NCI-H2227 (cell line): ENCODE data around the gene GALNT12.

Experiments used
- DNase-seq: peaks from one replicate; lab custom pipeline; 2025; ENCODE audit not compliant: unreplicated experiment; lab: John Stamatoyannopoulos, UW

GALNT12 gene

DNA sequence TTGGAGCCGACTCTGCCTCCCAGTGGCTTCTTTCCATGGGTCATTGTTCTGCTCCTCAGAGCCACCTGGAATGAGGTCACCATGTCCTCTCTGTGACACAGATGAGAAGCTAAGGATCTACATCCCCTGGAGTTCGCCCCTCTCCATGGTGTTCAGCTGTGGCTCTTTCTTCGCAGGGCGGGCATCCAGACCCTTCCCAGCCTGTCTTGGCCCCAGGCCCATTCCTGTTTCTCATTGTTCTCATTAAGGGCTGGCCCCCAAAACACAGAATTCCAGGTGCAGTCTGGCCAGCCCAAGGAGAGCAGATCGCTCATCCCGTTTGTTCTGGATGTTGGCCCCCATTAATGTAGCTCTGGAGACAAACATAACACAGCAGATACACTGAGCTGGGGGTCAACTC is 69.8 kb downstream of the GALNT12 start:
- DNase-seq, result no peak

DNA sequence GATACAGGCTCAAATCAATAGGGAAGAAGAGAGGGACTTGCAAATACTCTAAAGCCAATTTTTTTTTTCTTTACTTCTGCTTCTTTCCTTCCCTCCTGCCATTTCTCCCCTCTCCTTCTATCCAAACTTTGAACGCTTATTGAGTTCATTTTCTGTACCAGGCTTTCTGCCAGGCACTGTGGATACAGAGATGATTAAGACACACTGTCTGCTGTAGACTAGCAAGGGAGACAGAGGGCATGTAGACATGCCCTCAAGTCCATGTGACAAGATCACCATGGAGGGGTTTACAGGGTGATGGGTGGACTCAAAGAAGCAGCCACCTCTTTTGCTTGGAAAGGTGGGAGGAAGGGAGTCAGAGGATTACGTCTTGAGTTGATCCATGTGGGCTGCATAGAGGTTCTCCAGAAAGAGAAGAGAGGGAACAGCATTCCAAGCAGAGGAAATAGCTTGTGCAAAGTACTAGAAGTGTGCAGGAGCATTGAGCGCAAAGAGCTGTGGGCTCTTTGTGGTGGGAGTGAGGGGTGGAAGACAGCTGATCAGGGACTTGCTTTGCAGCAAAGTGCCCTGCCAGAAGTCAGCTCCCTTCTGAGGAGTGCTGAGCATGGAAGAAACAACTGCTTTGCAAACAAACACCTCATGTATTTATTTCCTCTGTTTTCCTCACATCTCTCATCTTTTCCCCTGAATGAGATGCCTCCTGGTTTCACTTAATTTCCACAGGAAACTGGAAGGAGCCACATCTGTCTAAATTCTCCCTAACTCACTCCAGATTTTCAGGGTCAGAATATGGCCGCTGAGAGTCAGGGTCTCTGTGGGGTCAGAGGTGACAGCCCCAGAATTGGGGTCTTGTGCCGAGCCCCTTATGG is 71.9 kb downstream of the GALNT12 start:
- no peak for DNase-seq

DNA sequence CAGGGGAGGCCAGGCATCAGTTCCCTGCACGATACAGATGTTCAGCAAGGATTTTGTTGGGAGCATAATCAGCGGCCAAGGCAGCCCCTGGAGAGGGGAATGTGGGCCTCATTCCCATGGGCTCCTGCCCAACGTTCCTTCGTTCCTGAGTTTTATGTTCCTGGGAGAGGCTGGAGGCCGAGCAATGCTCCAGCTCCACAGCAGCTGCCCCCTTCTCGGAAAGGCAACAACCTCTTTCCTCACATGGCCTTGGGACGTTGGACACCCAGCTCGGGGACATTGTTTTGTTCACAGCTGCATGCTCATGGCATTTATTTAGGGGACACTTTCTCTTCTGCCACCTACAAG is 72.5 kb downstream of the GALNT12 start:
- DNase-seq, result no peak

DNA sequence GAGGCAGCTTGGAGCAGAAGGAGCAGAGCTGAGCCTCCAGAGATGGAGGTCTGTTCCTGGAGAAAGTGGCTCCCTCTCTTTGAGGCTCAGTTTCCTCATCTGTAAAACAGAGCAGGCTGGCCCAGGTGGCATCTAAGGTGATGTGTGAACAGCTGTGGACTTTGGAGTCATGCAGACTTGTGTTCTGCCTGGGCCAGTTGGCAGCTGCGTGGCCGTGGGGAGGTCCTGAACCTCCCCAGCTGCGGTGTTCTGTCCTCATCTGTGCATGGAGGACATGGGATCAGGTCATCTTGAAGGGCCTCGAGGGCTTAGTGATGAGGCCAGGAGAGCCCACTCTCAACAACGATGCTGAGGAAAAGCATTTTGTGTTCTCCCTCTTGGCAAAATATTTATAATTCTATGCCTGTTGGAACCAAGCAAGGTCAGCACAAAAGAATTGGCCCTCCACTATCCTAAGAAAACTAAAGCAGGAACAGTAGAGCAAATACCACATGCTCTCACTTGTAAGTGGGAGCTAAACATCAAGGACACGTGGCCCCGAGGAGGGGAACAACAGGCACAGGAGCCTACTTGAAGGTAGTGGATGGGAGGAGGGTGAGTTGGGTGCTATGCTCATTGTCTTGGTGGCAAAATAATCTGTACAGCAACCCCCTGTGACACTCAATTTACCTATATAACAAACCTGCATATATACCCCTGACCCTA is 73.0 kb downstream of the GALNT12 start:
- DNase-seq, result no peak

DNA sequence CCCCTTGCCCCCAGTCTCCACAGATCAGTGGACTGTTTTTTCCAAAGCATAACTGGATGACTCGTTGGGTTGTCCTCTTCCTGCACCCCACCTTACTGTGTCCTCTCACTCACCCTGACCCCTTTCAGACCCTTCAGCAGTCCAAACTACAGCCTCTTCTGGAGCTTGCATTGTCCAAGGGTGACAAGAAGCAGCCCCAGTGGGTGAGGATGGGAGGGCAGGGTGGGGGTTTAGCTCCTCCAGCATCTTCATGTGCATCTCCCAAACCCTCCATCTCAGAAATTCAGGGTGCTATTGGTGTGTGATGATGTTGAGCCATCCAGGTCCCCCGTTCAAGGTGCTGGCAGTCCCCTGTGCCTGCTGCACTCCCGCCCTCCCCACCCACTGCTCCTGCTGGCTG is 73.9 kb downstream of the GALNT12 start:
- DNase-seq, result no peak

DNA sequence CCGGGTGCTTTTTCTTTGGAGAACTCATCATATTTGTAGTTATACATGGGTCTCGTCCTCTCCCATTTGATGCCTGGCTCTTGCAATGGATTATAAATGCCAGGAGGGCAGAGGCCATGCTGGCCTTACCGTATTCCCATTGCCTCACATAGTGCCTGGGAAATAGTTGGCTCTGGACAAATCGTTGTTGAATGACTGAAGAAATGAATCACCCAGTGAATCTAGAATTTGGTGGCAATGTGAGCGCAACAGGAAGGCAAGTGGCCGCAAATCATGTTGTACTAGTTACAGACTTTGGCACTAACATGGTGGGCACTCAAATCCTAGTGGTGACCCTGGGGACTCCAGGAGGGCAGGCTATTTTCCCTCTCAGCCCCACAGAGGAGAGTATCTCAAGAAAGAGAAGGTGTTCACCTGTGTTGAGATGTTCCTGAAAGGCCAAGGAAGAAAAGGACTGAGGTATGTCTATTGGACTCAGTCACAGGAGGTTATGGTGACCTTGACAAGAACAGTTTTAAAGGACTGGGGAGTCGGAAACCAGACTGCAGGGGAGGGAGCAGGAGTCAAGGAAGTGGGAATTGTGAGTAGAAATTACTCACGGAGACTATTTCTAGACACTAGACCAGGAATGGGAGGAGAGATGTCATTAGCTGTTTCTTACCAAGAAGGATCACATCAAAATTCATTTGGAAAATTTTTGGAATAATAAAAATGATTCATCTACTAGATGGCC is 74.5 kb downstream of the GALNT12 start:
- DNase-seq, result no peak

DNA sequence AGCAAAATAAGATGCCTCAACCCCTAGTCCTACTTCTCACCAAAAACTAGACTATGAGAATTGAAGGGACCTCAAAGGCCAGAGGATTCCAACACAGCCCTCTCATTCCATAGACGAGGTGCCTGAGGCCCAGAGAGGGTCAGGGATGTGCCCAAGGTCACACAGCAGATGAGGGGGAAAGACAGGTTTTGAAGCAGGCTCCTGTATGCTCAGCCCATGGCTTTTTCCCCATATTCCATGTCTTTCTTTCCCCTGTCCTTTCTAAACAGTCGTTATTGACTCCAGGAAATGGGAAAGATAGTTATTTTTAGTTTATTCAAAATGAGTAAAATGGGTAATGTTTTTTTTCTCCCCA is 75.1 kb downstream of the GALNT12 start:
- DNase-seq, result no peak

DNA sequence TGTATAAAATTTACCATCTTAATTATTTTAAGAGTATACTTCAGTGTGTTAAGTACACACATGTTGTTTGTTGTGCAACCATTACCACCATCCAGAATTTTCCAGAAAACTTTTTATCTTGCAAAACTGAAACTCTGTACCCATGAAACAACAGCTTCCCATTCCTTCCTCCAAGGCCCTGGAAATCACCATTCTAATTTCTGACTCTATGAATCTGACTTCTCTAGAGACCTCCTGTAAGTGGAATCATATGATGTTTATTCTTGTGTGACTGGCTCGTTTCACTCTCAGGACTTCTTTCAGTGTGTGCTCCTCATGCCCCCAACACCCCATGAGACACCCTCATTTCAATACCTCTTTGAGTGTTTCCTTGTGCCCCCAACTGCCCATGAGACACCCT is 75.8 kb downstream of the GALNT12 start:
- DNase-seq, result no peak

DNA sequence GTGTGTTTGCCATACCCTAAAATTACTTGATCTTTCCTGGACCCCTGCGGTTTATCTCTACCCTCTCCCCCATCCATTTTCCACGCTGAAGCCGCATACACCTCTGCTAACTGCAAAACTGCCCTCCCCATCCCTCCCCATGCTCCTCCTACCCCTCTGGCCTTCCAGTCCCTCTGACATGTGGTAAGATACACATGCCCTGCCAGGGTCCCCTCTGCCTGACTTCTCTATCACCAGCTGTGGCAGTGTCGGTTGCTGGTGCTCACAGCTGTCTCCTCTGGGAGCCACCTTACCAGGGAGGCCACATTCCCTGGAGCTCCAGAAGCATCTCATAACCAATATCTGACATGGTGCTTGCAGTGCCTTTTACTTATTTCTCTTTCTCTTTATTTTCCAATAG is 77.4 kb downstream of the GALNT12 start:
- no peak for DNase-seq

DNA sequence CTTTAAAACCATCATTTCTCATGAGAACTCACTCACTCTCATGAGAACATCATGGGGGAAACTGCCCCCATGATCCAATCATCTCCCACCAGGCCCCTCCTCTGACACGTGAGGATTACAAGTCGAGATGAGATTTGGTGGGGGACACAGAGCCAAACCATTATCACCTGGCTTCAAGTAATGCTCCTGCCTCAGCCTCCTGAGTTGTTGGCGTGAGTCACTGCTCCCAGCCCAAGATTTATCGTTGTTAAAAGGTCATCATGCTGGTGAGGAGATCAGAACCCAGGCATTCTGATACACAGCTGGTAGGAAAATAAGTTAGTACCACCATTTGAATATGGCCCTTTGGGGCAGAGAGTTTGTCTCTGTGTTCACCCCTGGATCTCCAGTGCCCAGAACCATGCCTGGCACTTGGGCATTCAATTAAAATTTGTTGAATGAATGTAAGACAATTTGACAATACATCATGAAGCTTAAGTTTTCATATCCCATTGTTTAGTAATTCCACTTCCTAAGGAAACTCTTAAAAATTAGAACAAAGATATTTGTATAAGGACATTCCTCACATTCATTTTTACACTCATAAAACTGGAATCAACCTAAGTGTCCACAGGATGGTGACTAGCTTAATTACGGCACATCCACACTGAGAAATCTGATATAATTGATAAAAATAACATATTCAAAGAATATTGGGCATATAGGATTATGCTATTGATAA is 78.3 kb downstream of the GALNT12 start:
- DNase-seq, result no peak

DNA sequence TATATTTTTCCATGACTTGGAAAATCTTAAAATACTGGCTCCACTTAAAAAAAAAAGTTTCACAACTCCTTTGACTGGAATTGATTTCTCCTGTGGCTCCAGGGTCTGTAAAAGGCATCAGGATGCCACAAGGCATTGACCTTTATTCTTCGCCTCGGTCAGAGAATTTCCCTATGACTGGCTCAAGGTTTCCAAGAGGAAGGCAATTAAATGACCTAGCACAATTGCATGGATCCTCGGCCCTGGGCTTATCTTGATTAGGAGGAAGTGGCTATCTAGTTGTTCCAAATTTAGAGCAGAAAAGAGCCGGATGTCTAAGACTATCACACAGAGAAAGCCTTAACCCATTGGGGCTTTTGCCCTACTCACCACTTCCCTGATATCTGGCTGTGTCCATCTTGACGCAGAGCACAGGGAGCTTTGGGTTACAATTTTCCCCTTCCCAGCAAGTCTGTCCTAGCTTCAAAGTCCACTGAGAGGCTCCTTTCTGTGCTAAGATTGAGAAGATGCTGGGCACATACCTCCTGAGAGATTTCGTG is 79.3 kb downstream of the GALNT12 start:
- DNase-seq, result no peak

DNA sequence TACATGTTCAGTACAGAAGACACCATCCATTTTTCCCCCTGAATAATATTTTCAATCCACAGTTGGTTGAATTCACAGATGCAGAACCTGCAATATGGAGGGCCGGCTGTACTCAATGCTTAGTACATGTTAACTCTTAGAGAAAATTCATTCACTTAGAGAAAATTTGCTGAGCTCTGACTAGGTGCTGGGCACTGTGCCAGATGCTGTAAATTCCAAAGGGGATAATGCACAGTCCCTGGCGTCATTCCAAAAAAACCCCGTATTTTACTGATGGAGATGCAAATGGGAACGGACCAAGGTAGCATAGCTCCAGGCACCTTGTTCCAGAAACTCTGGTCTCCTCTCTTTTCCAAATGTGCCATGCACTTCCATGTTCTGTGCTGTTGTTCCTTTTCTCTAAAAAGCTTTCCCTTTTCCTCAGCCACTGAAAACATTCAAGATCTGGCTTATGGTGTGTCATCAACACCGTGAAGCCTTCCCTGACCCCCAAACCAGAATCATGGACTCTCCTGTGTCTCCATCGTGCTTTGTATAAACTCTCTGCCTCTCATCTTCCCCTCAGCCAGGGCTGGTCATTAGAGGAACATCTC is 80.5 kb downstream of the GALNT12 start:
- DNase-seq, result peak; percentile 34

DNA sequence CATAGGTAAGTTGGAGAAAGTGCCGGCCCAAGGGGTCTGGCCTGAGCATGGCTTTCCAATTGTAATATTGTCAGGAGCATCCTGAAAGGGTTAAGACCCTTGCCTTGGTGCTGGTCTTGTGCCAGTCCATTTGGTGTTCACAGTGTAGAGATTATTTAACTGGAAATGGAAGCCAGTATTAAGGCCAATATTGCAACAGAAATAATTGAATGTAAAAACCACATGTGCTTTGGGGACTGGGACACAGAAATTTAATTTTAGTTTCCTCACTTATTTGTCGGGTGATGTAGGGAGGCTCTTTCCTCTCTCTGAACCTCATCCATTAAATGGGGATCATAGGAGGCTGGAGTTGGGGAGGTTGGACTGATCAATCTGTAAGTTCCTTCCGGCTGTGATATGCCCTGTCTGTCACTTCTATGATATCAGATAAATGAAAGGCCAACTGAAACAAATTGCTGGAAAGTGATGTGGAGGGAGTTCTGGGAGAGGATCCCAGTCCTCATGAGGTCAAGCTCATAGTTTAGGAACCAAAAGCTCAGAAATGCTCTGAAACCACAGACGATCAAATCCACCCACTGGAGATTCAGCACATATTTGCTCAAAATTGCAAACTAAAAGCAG is 81.4 kb downstream of the GALNT12 start:
- DNase-seq, result no peak

DNA sequence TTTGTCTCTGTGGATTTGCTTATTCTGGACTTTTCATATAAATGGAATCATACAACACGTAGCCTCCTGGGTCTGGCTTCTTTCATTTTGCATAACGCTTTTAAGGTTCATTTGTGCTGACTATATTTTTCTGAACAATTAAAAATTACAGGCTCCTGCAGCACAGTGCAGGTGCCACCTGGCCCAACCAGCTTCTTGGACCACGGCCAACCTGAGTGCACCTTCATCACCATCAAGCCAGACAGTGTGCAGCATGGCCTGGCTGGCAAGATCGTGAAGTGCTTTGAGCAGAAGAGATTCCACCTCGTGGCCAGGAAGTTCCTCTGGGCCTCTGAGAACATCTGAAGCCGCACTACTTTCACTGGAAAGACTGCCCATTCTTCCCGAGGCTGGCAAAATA is 82.8 kb downstream of the GALNT12 start:
- no peak for DNase-seq

DNA sequence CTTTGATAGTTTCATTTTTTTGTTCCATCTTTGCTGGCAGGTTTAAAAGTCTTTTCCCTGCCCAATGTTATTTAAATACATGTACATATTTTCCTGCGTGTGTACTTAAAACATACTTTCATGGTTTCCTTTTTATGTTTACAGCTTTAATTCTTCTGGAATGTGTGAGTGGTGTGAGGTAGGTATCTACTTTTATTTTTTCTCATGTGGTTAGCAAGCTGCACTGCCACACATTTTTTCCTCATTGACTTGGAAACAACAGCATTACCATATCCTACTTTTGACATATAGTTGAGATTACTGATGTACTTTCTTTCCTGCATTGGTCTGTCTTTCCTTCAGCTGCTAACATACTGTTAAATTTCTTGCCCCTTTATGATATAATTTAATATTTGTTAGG is 84.8 kb downstream of the GALNT12 start:
- no peak for DNase-seq

DNA sequence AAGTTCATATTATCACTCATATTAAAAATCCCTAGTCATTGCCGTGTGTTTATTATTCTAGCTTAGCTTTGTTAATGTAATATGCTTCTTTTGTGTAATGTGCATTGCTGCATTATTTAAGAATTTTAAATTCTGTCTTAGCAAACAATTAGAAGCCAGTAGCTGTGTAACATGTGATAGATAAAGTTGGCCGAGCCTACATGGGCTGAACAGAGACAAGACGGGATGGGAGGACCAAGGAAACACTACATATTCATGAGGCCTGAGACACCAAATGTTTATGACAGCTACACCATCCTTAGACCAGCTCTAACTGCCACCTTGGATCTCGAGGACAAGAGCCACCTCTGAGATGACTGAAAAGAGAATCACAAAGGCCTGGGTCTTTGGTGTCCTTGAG is 85.2 kb downstream of the GALNT12 start:
- DNase-seq, result no peak

DNA sequence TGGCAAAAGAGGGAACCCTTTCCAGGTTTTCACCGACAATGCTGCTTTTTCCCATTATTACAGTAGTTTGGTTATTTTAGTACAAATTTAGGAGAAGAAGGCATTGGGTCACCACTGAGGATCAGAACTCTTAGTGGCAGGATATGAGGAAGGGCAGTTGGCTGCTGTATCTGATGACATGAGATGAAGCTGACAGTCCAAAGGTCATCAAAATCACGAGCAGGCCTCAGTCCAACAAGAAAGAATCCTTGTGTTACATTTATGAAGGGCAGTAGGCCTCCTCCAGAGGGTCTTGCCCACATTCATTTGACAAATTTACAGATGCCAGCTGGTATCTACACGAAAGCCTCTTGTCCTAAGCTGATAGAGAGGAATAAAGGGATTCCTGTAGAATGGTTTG is 86.7 kb downstream of the GALNT12 start:
- DNase-seq, result no peak

DNA sequence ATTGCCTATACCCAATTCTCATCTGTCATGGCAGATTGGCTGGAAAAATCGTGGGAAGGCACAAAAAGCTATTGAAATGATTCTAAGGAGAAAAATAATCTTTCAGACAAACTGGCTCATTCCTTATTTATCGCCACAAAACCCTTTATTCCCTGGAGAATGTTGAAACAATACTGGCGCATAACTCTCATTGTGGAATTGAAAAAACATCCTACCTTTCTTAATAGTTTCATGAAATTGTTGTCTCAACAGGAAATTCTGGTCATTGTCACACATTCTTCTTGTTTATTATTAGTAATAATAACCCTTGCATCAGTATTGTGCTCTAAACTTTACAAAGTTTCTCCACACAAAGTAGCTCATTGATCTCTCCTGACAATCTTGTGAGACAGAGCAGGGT is 87.3 kb downstream of the GALNT12 start:
- DNase-seq, result no peak

DNA sequence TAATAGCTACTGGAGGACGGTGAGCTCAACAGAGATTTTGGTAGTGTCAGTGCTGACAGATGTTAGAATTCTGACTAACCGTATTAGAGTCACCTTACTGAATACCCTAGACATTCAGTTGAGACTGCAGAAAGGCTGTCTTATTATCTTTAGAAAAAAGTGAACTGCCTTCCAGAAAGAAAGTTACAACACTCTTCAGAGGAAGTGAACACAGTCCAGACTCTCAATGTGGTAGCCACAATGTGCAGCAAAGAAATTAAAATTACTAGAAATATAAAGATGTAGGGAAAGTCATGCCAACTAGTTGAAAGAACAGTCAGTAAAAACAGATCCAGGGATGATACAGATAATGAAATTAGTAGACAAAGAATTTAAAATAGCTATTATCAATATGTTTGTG is 89.2 kb downstream of the GALNT12 start:
- DNase-seq, result no peak

DNA sequence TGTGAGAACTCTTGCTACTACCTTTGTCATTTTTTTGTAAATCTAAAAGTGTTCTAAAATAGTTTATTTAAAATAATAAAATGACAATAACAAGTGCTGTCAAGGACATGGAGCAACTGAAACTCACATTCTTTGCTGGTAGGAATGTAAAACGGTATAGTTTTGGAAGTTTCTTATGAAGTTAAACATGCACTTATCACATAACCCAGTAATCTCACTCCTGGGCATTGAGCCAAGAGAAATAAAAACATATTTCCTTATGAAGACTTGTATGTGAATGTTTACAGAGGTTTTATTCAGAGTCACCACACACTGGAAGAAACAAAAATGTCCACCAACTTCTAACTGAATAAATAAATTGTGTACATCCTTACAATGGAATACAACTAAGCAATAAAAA is 90.3 kb downstream of the GALNT12 start:
- no peak for DNase-seq
